GM12892 (cell line): ENCODE results near the gene ZNF322.
A peak's percentile ranks its signal among the peaks of the same experiment; 100 is the strongest.

Source experiments
- DNase-seq: peaks from one replicate; pipeline ENCODE4 v3.0.0; 2011; ENCODE audit not compliant: insufficient read length
- FAIRE-seq: peaks from 2 replicates; lab custom pipeline; 2011; peaks lifted over from hg19 to GRCh38; lab: Jason Lieb, UNC
- POLR2A ChIP-seq: IDR thresholded peaks from 2 replicates; pipeline ENCODE4 v1.6.1; 2011; ENCODE audit warnings: low read depth, low read length, control low read depth
- POLR2AphosphoS5 ChIP-seq: IDR thresholded peaks from 2 replicates; pipeline ENCODE4 v1.6.1; 2011; ENCODE audit warnings: low read depth, low read length, control low read depth
- TAF1 ChIP-seq: IDR thresholded peaks from 2 replicates; pipeline ENCODE4 v1.6.1; 2011; ENCODE audit warnings: low read depth, mild to moderate bottlenecking, control low read depth, low read length, borderline replicate concordance

The ZNF322 gene

DNA sequence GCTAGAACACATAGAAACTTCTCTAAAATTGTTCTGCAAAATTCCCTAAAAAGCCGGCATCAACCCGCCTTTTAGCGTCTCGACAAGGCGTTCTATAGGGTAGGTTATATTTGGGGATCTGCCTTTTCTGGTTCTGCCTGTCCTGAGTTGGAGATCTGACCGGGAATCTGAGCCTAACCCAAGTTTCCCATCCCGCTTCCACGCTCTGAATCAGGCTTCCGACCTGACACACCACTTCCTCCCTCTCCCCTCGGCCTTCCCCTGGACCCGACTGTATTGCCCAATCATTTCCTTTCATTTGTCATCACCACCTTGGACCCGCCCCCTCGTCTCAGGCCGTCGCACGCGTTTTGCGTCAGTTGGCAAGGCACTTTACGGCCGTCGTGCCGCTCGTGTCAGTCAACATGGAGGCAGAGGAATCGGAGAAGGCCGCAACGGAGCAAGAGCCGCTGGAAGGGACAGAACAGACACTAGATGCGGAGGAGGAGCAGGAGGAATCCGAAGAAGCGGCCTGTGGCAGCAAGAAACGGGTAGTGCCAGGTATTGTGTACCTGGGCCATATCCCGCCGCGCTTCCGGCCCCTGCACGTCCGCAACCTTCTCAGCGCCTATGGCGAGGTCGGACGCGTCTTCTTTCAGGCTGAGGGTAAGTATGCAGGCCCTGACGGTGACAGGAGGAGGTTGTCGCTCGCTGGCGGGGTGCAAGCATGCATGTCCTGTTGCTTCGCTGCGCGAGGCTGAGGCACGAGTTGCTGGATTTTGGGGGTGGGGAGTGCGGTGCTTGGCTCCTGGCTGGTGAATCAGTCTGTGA is 62.8 kb downstream of the ZNF322 start, which contains the start of gene ABT1:
TSS of gene ABT1 (plus strand) at position 375 of the 810 bp plus-strand sequence. CDS start at position 405, 30 bp downstream.
- FAIRE-seq (peak; percentile 97), DNase-seq (peak; percentile 90)
- TF ChIP-seq TAF1 (peak; percentile 77), POLR2AphosphoS5 (peak; percentile 90), POLR2A (peak; percentile 84)

DNA sequence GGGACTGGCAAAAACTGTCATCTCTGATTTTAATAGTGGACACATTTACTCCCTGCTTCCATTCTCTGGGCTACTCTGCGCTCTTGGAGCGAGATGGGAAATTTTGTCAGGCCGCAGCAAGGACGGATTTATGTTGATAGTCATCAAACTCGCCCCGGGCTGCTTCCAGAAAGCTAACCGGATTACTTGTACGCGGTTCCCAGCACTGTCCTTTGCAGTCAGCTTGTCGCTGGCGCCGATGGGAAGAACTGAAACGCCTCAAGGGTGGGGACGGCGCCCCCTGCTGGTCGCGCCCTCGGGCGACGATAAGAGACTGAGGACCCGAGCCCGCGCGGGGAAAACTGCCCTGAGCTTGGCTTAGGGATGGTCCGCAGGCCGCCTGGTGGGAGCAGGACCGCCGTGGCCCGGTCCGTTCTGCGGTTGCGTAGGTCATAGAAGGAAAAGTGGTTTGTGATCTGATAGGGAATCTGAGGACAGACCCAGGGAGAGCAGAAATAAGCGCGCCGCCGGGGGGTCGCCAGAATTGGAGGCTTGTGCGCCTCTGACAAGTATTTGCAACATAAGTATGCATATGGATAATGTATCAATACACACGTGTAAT is 63.8 kb downstream of the ZNF322 start:
- DNase-seq (peak; percentile 54), FAIRE-seq (peak; percentile 83)
- TF ChIP-seq POLR2AphosphoS5 (no peak), TAF1 (0 out of 2 replicates have a peak, but pooled peaks have one; percentile 34), POLR2A (no peak)

DNA sequence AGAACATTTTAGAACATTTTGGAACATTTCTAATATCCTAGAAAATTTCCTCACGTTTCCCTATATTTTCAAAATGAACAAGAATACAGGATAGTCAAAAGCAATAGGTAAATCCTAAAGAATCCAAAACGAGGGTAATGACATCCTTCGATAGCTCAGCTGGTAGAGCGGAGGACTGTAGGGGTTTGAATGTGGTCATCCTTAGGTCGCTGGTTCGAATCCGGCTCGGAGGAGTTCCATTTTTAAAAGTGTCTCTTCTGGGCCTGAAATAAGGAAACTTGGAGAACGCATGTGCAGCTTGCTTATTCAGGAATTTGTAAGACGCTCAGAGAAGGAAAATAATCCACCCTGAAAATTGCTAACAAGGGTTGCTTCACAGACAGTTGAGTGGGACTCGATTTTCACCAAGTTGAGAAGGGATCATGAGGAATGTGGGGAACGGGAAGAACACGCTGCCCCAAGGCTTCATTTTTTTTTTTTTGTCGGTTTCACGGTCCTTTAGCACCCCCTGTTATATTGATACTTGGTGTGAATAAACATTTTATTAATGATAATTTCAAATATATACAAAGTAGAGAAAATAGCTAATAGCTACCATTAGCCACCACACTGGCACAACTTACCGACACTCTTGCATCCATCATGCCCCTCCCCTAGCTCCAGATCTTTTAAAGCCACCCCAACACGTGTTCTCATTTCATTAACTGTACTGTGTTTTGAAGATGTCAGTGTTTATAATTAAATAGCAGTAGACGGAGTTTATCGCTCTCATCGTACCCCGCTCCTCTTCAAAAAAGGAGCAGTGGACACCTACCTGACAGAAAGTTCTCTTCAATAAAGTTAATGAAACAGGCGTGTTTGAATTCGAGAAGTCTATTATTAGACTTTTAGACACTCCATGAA is 64.6 kb downstream of the ZNF322 start:
- TF ChIP-seq TAF1 (no peak), POLR2AphosphoS5 (no peak), POLR2A (no peak)
- peak; percentile 24 for FAIRE-seq
- DNase-seq = no peak

- DNase-seq = no peak
- FAIRE-seq = no peak
- no peak for TF ChIP-seq POLR2A
- TF ChIP-seq TAF1 = no peak
- TF ChIP-seq POLR2AphosphoS5 = no peak
Observed at GRCh38 chr6:26594131-26594498, 65.4 kb downstream of the ZNF322 start.

DNA sequence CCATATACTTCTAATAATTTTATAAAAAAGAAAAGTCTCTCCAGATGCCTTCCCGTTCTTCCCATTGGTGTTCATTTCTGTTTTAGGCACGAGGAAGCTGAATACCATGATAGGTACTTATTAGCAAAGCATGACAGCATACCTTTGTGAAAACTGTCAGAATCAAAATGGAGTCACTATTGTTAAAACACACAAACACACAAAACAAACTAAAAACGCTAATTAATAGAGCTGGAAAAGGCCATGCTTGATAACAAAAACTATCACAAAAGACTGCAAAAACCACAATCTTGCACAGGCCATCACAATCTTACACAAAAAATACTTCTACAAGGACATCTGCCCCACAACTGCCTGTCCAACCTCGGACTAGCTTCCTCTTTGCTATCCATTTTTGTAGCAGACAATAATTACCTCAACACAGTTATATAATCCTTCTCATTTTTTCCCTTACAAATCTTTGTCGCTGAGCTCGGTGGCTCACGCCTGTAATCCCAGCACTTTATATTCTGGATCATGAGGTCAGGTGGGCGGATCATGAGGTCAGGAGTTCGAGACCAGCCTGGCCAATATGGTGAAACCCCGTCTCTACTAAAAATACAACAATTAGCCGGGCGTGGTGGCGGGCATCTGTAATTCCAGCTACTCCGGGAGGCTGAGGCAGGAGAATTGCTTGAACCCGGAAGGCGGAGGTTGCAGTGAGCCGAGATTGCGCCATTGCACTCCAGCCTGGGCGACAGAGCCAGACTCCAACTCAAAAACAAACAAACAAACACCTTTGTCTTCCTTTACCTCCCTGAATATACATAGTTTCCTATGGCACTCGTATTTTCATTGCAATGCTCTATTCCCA is 66.0 kb downstream of the ZNF322 start:
- no peak for DNase-seq
- TF ChIP-seq POLR2AphosphoS5 (no peak), POLR2A (no peak), TAF1 (no peak)
- no peak for FAIRE-seq

- TF ChIP-seq POLR2AphosphoS5 (no peak), POLR2A (no peak), TAF1 (no peak)
- no peak for DNase-seq
- FAIRE-seq = no peak
Observed at GRCh38 chr6:26592649-26593048, 66.9 kb downstream of the ZNF322 start.

GRCh38 chr6:26588965-26589364 is 70.6 kb downstream of the ZNF322 start:
- DNase-seq = no peak
- TF ChIP-seq TAF1 (no peak), POLR2AphosphoS5 (no peak), POLR2A (no peak)

More at GRCh38 chr6:26588965-26589364, 70.6 kb downstream of the ZNF322 start:
- FAIRE-seq = no peak
